Activated B cell treated with CpG ODN at 0.5 μM for 24 hours (primary cell): Measurements from ENCODE around the gene ALDH3A2. TPM values are rescaled to one million over a fixed set of nuclear protein-coding genes. Genes with fewer than 3 reads are reported as not detected.

Experiments used
- ATAC-seq: fragments of 200-7000 bp; cut with Tn5 transposase; one replicate; pipeline ENCODE4 v1.10.0; 2021; ENCODE audit warnings: low read depth, mild to moderate bottlenecking, moderate library complexity
- CTCF ChIA-PET: fragments of 350-600 bp; sonication (Branson Sonifier 250); formaldehyde crosslinking; loops from one replicate; lab custom pipeline; 2021; ENCODE audit warnings: antibody characterized with exemption; lab: Charles Lee
- POLR2A ChIA-PET: fragments of 350-600 bp; sonication (Branson Sonifier 250); formaldehyde crosslinking; loops from one replicate; lab custom pipeline; 2021; ENCODE audit warnings: antibody characterized with exemption; lab: Charles Lee
- DNase-seq: peaks from one replicate; pipeline ENCODE4 v3.0.0; 2022
- H3K27ac Mint-ChIP-seq: one replicate; pipeline ENCODE4 v1.8.0; 2020; ENCODE audit warnings: mixed read lengths
- H3K27me3 Mint-ChIP-seq: one replicate; pipeline ENCODE4 v1.8.0; 2021; ENCODE audit warnings: mixed read lengths
- H3K36me3 Mint-ChIP-seq: one replicate; pipeline ENCODE4 v1.8.0; 2021; ENCODE audit warnings: low read depth, mixed read lengths
- H3K4me1 Mint-ChIP-seq: one replicate; pipeline ENCODE4 v1.8.0; 2021; ENCODE audit warnings: mixed read lengths
- H3K4me3 Mint-ChIP-seq: one replicate; pipeline ENCODE4 v1.8.0; 2020; ENCODE audit warnings: mild to moderate bottlenecking, mixed read lengths
- H3K9me3 Mint-ChIP-seq: one replicate; pipeline ENCODE4 v1.8.0; 2020; ENCODE audit warnings: mixed read lengths
- CTCF ChIP-seq: fragments of 200-600 bp; IDR thresholded peaks from one replicate; pipeline ENCODE4 v1.8.0; 2022; ENCODE audit warnings: antibody characterized with exemption, mild to moderate bottlenecking
- intact Hi-C: fragments of 100-400 bp; cut with micrococcal nuclease; formaldehyde crosslinking; loops from one replicate; pipeline ENCODE4 v1.15.1; 2024
- total RNA-seq: library from RNA; stranded (reverse); gene quantifications from 2 replicates; pipeline ENCODE4 v1.2.3, GENCODE V29; 2022

The ALDH3A2 gene
- total RNA-seq, 1 donor from 2014 or later = 18.3 TPM

- Mint-ChIP-seq H3K4me1 (no peaks in the 10 kb centered on the region), H3K27me3 (peaks cover 3% of the 10 kb centered on the region), H3K9me3 (no peaks in the 10 kb centered on the region), H3K36me3 (no peaks in the 10 kb centered on the region), H3K4me3 (no peak overlapping the region), H3K27ac (no peak overlapping the region)
- intact Hi-C loops = no loop called here
- ChIA-PET POLR2A (interaction anchor here (0.6 kb wide), 1 partner anchor 138 kb away, joined by 10 read pairs; no protein-coding TSS in a partner anchor), CTCF (no interaction called here)
- DNase-seq (no peak), ATAC-seq (no peak)
- no peak for TF ChIP-seq CTCF
Measured at GRCh38 chr17:19686400-19687090, 38.0 kb downstream of the ALDH3A2 start.

- no peak for TF ChIP-seq CTCF
- DNase-seq (no peak), ATAC-seq (no peak)
- ChIA-PET CTCF (no interaction called here), POLR2A (no interaction called here)
- no peaks in the 10 kb centered on the region for H3K27me3 Mint-ChIP-seq
- H3K4me3 Mint-ChIP-seq = no peak overlapping the region
- H3K4me1 Mint-ChIP-seq = no peaks in the 10 kb centered on the region
- no peaks in the 10 kb centered on the region for H3K9me3 Mint-ChIP-seq
- no peaks in the 10 kb centered on the region for H3K36me3 Mint-ChIP-seq
- H3K27ac Mint-ChIP-seq = no peak overlapping the region
- intact Hi-C loops = no loop called here
Measured at GRCh38 chr17:19702217-19702641, 53.7 kb downstream of the ALDH3A2 start.

GRCh38 chr17:19703106-19703827 is 54.7 kb downstream of the ALDH3A2 start:
- POLR2A ChIA-PET = no interaction called here

GRCh38 chr17:19703828-19704613 is 55.5 kb downstream of the ALDH3A2 start:
- Mint-ChIP-seq H3K36me3 (no peaks in the 10 kb centered on the region), H3K9me3 (no peaks in the 10 kb centered on the region), H3K27me3 (no peaks in the 10 kb centered on the region), H3K27ac (no peak overlapping the region), H3K4me1 (no peaks in the 10 kb centered on the region), H3K4me3 (no peak overlapping the region)
- TF ChIP-seq CTCF = no peak
- POLR2A ChIA-PET = no interaction called here
- ATAC-seq (no peak), DNase-seq (no peak)
- CTCF ChIA-PET = no interaction called here
- intact Hi-C loops = no loop called here

More at GRCh38 chr17:19703106-19703827, 54.7 kb downstream of the ALDH3A2 start:
- Mint-ChIP-seq H3K36me3 (no peaks in the 10 kb centered on the region), H3K4me3 (no peak overlapping the region), H3K27me3 (no peaks in the 10 kb centered on the region), H3K27ac (peak overlapping the region; percentile 16), H3K9me3 (no peaks in the 10 kb centered on the region), H3K4me1 (no peaks in the 10 kb centered on the region)
- CTCF ChIA-PET = no interaction called here
- DNase-seq (no peak), ATAC-seq (no peak)
- no peak for TF ChIP-seq CTCF
- intact Hi-C loops = no loop called here

- Mint-ChIP-seq H3K36me3 (no peaks in the 10 kb centered on the region), H3K27ac (no peak overlapping the region), H3K27me3 (no peaks in the 10 kb centered on the region), H3K9me3 (no peaks in the 10 kb centered on the region), H3K4me3 (no peak overlapping the region), H3K4me1 (no peaks in the 10 kb centered on the region)
- TF ChIP-seq CTCF = no peak
- ChIA-PET POLR2A (no interaction called here), CTCF (no interaction called here)
- DNase-seq (no peak), ATAC-seq (no peak)
- intact Hi-C loops = no loop called here
Measured at GRCh38 chr17:19705201-19705600, 56.6 kb downstream of the ALDH3A2 start.
